Stimulated activated CD4-positive, alpha-beta T cell treated with anti-CD3 and anti-CD28 coated beads, Interleukin-15, amount 100 ng/mL, for 1 hour (primary cell): ENCODE results near the gene SORCS1.

Experiments
- DNase-seq, 2 donors: peaks; one replicate each; pipeline ENCODE4 v3.0.0-alpha.2; 2020; ENCODE audit warnings: low read depth in 1 of 2, low spot score in 1 of 2

SORCS1 gene

GRCh38 chr10:106557951-106558733 is 606.4 kb downstream of the SORCS1 start:
- DNase-seq: no peak

GRCh38 chr10:106557053-106557452 is 607.5 kb downstream of the SORCS1 start:
- no peak for DNase-seq

- DNase-seq: no peak
Measured at GRCh38 chr10:106555599-106555998, 608.9 kb downstream of the SORCS1 start.

GRCh38 chr10:106551501-106552062 is 612.9 kb downstream of the SORCS1 start:
- DNase-seq: no peak

- DNase-seq: no peak
Measured at GRCh38 chr10:106548832-106549231, 615.7 kb downstream of the SORCS1 start.

GRCh38 chr10:106547047-106547635 is 617.4 kb downstream of the SORCS1 start:
- DNase-seq: no peak

- no peak for DNase-seq
Measured at GRCh38 chr10:106542461-106542860, 622.0 kb downstream of the SORCS1 start.

- no peak for DNase-seq
Measured at GRCh38 chr10:106540645-106541044, 623.9 kb downstream of the SORCS1 start.

- no peak for DNase-seq
Measured at GRCh38 chr10:106537866-106538265, 626.6 kb downstream of the SORCS1 start.

- no peak for DNase-seq
Measured at GRCh38 chr10:106535304-106535953, 629.1 kb downstream of the SORCS1 start.

- DNase-seq: no peak
Measured at GRCh38 chr10:106534441-106534840, 630.1 kb downstream of the SORCS1 start.

GRCh38 chr10:106528702-106529101 is 635.8 kb downstream of the SORCS1 start:
- DNase-seq: no peak

- no peak for DNase-seq
Measured at GRCh38 chr10:106525835-106526234, 638.7 kb downstream of the SORCS1 start.
